ENCODE data around the gene ABHD4.
A peak's percentile ranks its signal among the peaks of the same experiment; 100 is the strongest.

The ABHD4 gene

DNA sequence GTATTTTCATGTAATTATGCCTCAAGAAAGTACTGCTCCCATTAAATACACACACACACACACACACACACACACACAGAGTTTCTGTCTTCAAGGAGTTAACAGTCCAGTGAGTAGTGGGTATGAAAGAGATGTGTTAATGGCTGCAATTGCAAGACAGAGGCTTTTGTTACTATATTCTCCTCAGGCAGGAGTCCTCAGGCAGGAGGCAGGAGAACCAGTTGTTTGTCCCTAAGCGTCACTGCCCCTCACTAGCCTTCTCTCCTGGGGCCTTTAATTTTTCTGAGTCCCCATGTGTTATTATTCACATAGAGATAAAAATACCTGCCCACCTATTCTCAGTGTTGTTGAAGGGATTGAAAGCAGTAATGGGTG, 40.3 kb upstream of the ABHD4 start:
- H3K4me3 ChIP-seq (ENCODE audit: low read depth, low read length): no peak overlapping the region
- TF ChIP-seq, protein P1, sequence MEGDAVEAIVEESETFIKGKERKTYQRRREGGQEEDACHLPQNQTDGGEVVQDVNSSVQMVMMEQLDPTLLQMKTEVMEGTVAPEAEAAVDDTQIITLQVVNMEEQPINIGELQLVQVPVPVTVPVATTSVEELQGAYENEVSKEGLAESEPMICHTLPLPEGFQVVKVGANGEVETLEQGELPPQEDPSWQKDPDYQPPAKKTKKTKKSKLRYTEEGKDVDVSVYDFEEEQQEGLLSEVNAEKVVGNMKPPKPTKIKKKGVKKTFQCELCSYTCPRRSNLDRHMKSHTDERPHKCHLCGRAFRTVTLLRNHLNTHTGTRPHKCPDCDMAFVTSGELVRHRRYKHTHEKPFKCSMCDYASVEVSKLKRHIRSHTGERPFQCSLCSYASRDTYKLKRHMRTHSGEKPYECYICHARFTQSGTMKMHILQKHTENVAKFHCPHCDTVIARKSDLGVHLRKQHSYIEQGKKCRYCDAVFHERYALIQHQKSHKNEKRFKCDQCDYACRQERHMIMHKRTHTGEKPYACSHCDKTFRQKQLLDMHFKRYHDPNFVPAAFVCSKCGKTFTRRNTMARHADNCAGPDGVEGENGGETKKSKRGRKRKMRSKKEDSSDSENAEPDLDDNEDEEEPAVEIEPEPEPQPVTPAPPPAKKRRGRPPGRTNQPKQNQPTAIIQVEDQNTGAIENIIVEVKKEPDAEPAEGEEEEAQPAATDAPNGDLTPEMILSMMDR (IDR thresholded peaks at IDR 0.05; ENCODE audit: low read depth, low read length): no peak
- in situ Hi-C loops (cut with HindIII; ENCODE audit: low sequenced_read_pairs): no loop called here
- no peak for DNase-seq (ENCODE audit: low read depth, low spot score)

DNA sequence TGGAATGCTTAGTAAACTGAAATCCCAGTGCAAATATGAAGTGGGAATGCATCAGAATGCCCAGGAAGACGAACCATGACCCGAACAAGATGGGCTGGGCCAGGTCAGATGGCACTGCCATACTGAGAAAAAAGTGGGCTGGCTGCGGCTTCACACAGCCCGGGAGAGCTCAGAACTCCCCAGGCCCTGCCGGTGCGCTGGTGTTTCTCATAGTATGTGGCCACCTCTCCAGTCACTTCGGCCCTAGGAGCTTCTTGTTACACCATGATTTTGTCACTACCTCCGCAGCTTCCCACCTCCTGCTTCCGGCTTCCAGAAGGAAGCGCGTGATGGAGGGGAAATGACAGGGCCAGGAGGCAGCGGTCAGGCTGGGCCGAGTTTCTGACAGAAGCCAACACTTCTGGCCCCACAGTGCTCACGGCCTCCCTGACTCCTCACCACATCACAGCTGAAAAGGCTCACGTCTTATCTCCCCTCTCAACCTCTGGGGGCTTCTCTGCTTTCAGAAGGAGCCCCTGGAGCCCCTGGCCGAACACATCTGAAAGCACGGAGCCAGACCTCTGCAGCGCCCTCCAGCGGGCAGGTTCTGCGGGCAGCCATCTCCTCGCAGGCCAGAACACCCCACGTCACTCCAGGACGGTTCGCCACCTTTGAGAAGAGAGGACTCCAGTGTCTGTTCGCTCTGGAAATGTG, 39.7 kb upstream of the ABHD4 start:
- H3K4me3 ChIP-seq (ENCODE audit: low read depth, low read length): no peak overlapping the region
- no peak for DNase-seq (ENCODE audit: low read depth, low spot score)

DNA sequence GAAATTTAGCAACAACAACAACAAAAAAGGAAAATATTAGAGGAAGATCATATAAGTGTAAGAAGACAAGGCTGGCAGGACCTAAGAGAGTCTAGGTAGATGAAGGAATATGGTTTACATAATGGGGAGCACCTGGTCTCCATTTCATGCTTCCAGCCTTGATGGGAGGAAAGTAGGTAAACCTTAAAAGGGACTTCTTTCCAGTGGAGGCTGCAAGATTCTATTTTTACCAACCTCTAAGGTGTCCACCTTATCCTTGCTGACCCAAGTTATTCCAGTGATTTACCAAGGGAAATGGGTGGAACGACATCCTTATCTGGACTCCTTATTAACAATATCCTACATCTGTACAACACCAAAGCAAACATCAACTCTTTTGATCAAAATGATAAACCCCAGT, 39.1 kb upstream of the ABHD4 start:
- no peak for DNase-seq (ENCODE audit: low read depth, low spot score)
- H3K4me3 ChIP-seq (ENCODE audit: low read depth, low read length): no peak overlapping the region
- in situ Hi-C loops (cut with HindIII; ENCODE audit: low sequenced_read_pairs): no loop called here
- TF ChIP-seq, protein P1 (IDR thresholded peaks at IDR 0.05; ENCODE audit: low read depth, low read length): no peak

More for the DNA sequence above, 39.7 kb upstream of the ABHD4 start:
- in situ Hi-C loops (cut with HindIII; ENCODE audit: low sequenced_read_pairs): no loop called here
- TF ChIP-seq, protein P1 (IDR thresholded peaks at IDR 0.05; ENCODE audit: low read depth, low read length): peak; percentile 20

DNA sequence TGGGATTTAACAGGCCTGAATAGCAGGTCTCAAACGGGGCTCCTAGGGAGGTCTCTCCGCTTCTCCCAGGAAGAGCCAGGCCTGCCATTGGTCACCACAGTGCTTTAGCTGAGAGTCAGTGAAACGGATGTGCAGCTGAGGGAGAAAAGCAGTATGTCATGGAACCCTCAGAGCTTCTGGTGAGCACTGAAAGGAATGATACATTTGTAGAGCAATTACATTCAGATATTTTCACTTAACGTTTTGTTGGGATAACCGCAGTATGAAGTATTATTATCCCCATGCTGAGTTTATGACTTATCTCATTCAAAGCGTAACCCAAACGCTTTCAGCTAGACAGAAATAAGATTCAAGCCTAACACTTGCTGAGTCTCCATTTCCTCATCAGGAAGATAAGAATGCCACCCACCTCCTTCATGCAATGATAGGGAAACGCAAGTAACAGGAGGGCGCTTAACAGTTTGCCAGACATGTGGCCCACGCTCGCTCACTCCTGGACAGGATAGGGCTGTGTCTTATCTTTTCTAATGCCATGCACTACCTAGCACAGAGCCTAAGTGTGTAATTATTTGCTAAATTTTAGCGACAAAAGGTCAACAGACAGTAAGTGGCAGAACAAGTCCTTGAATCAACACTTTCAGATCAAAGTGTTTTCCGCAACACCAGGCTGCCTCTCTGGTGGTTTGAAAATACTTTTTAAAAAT, 37.3 kb upstream of the ABHD4 start:
- in situ Hi-C loops (cut with HindIII; ENCODE audit: low sequenced_read_pairs): no loop called here
- TF ChIP-seq, protein P1 (IDR thresholded peaks at IDR 0.05; ENCODE audit: low read depth, low read length): no peak
- DNase-seq (ENCODE audit: low read depth, low spot score): no peak
- no peak overlapping the region for H3K4me3 ChIP-seq (ENCODE audit: low read depth, low read length)

DNA sequence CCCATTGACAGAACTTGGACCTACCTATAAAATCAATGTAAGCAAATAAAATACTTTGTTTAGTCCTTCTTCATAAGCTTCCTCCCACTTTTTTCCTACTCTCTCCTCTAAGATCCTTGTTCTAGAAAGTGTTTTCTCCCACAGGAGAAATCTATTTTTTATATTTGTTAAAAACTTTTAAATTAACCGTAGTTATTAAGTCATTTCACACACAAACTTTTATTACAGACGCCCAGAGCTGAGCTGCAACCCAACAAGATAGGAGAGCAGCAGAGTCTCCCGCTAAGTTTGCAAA, 36.8 kb upstream of the ABHD4 start:
- no peak overlapping the region for H3K4me3 ChIP-seq (ENCODE audit: low read depth, low read length)
- TF ChIP-seq, protein P1 (IDR thresholded peaks at IDR 0.05; ENCODE audit: low read depth, low read length): no peak
- in situ Hi-C loops (cut with HindIII; ENCODE audit: low sequenced_read_pairs): no loop called here
- DNase-seq (ENCODE audit: low read depth, low spot score): no peak

DNA sequence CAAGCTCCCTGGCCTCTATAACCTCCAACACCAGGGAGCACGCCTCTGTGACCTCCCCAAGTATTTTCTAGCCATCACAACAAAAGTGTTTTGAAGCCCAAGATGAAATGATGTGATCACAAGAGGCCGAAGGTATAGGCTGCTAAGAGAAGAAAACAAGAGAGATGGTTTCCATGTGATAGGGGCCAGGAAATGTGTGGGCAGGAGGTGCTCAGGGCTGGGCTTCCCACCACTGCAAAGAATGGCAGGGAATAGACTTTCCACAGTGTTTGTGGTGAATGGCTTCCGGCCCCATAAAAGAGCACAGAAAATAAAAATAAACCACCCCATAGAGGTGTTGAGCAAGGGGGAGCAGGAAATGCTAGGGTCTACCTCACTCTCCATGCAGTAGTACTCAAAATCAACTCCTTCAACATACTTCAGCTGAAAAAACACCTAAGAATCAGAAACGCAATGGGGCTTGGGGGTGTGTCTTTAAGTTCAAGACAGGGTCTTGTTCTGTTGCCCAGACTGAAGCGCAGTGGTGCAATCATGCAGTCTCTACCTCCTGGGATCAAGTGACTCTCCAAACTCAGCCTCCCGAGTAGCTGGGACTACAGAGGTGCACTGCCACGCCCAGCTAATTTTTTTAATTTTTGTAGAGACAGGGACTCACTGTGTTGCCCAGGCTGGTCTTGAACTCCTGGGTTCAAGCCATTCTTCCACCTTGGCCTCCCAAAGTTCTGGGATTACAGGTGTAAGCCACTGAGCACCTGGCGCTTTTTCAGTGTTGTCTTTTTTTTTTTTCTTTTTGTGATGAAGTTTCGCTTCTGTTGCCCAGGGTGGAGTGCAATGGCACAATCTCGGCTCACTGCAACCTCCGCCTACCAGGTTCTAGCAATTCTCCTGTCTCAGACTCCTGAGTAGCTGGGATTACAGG, 36.2 kb upstream of the ABHD4 start:
- no peak overlapping the region for H3K4me3 ChIP-seq (ENCODE audit: low read depth, low read length)
- in situ Hi-C loops (cut with HindIII; ENCODE audit: low sequenced_read_pairs): no loop called here
- TF ChIP-seq, protein P1 (IDR thresholded peaks at IDR 0.05; ENCODE audit: low read depth, low read length): no peak
- DNase-seq (ENCODE audit: low read depth, low spot score): peak; percentile 31

All from astrocyte of the spinal cord (primary cell).